Vein endothelial cell (primary cell): ENCODE results near the gene CHST1. TPM values are rescaled to one million over a fixed set of nuclear protein-coding genes. Genes with fewer than 3 reads are reported as not detected.

ENCODE experiments used
- small RNA-seq: library from RNA; depleted of rRNA; stranded (forward); fragments of <200 nt; gene quantifications from one replicate; pipeline ENCODE3, GENCODE V24; 2012
- total RNA-seq: library from RNA; depleted of rRNA; stranded (reverse); fragments of >200 nt; gene quantifications from 2 replicates; pipeline ENCODE4 v1.2.3, GENCODE V29; 2012

Gene CHST1, protein sequence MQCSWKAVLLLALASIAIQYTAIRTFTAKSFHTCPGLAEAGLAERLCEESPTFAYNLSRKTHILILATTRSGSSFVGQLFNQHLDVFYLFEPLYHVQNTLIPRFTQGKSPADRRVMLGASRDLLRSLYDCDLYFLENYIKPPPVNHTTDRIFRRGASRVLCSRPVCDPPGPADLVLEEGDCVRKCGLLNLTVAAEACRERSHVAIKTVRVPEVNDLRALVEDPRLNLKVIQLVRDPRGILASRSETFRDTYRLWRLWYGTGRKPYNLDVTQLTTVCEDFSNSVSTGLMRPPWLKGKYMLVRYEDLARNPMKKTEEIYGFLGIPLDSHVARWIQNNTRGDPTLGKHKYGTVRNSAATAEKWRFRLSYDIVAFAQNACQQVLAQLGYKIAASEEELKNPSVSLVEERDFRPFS
- 48.7 and 90.7 TPM in 2 replicates for total RNA-seq

DNA sequence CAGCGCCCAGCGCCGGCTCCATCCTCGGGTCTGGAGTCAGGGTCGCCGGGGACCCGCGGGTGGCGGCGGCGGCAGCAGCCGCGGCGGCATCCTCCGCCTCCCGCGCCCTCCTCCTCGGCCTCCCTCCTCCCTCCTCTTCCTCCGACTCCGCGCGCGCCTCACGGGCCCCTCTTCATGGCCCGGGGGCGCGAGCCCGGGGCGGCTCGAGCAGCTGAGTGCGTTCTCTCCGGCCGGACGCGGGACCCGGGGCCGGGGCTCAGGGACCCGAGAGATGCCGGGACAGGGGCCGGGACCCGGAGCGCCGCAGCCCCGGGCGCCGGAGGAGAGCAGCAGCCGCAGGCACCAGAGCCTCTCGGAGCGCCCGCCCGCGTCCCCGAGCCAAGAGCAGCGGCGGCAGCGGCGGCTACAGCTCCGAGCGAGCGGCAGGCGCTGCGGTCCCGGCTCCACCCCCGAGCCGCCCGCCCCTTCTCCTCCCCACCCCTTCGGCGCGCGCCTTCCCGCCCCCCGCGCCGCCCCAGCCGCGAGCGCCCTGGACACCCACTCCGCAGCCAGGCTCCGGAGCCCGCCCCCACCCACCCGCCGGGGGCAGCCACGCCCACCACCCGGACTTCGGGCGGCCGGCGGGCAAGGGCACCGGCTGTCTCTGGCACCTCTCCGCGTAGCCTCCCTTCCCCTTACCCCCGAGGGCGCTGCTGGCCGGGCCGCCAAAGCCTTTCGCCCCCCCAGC lies at the start of gene CHST1:
CHST1 (minus strand) TSS at position 417 of the 727 bp plus-strand sequence. CDS start 14,699 bp downstream, outside the sequence.

Small RNA genes lying within 50 kb of the gene (small RNA-seq; reads per million reads assigned to genes)
- gene MIR7154, result not detected

Other genes with a start within 250 kb of the CHST1 start
- 10.1 and 13.0 TPM in 2 replicates for gene SLC35C1, start 139.5 kb upstream of the CHST1 start, total RNA-seq
- 10.2 and 13.7 TPM in 2 replicates for gene CRY2, start 181.9 kb upstream of the CHST1 start, total RNA-seq
- 5.9 and 6.6 TPM in 2 replicates for gene MAPK8IP1, start 220.0 kb upstream of the CHST1 start, total RNA-seq
- gene FREY1, start 241.6 kb upstream of the CHST1 start, total RNA-seq, result 2.6 and 3.5 TPM in 2 replicates